OCI-LY3 (cell line): ENCODE measurements around the gene BAIAP2L1.

Source experiments
- CTCF ChIP-seq: fragments of 200-600, 300-600 bp; sonication (generic); IDR thresholded peaks from 2 replicates; pipeline ENCODE4 v1.5.1; 2014; ENCODE audit warnings: antibody characterized with exemption, low read length, low read depth
- EZH2phosphoT487 ChIP-seq: fragments of 200-600 bp; shearing (Covaris generic); IDR thresholded peaks from 2 replicates; pipeline ENCODE4 v1.6.1; 2018; ENCODE audit warnings: antibody characterized with exemption, mixed run types, low read depth

GRCh38 chr7:98242342-98242741 lies 158.5 kb downstream of the BAIAP2L1 start:
- TF ChIP-seq CTCF, result no peak
- no peak for TF ChIP-seq EZH2phosphoT487
